Measurements from ENCODE around the gene DRC7.

Gene DRC7, protein sequence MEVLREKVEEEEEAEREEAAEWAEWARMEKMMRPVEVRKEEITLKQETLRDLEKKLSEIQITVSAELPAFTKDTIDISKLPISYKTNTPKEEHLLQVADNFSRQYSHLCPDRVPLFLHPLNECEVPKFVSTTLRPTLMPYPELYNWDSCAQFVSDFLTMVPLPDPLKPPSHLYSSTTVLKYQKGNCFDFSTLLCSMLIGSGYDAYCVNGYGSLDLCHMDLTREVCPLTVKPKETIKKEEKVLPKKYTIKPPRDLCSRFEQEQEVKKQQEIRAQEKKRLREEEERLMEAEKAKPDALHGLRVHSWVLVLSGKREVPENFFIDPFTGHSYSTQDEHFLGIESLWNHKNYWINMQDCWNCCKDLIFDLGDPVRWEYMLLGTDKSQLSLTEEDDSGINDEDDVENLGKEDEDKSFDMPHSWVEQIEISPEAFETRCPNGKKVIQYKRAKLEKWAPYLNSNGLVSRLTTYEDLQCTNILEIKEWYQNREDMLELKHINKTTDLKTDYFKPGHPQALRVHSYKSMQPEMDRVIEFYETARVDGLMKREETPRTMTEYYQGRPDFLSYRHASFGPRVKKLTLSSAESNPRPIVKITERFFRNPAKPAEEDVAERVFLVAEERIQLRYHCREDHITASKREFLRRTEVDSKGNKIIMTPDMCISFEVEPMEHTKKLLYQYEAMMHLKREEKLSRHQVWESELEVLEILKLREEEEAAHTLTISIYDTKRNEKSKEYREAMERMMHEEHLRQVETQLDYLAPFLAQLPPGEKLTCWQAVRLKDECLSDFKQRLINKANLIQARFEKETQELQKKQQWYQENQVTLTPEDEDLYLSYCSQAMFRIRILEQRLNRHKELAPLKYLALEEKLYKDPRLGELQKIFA

DNA sequence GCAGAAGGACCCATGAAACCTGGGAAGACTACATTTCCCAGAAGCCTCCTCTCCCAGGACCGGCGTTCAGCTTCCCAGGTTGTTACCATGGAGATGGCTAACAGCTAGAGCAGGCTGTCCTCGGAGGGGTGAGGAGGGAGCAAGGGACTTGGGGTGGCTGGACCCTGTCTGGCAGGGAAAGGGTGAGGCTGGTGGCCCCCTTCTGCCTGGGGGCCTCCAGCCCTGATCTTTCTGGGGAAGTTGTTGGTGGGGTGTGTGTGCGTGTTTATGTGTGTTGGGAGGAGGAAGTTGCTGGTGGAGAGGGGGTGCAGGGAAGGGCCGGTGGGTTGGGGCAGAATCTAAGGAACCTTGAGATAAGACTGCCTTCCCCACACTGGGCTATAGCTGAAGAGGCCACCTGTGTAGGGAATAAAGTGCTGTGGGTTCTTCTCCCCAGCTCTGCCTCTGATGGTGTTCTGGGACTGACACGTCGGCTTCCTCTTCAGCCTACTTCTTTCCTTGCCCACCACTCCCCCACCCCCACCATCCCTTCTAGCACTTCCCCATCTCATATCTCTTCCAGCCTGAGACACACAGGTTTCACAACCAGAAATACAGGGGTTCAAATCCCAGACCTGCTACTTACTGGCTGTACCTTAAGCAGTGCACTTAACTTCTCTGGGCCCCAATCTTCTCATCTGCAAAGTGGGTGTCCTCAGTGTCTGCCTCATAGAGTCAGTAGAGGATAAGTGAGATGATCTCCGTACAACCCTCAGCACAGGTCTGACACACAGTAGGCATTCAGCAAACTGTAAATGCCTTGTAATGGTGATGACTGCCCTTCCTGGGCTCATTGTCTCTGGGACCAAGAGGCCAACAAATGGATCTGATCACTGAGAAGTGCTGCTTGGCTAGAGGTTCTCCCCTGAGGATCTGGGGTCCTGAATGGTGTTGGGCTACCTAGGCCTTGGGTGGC lies at the start of gene DRC7:
TSS of gene DRC7 (plus strand) at position 82 of the 955 bp plus-strand sequence. CDS start 3,144 bp downstream, outside the sequence.
- DNase-seq: peak; percentile 30

DNA sequence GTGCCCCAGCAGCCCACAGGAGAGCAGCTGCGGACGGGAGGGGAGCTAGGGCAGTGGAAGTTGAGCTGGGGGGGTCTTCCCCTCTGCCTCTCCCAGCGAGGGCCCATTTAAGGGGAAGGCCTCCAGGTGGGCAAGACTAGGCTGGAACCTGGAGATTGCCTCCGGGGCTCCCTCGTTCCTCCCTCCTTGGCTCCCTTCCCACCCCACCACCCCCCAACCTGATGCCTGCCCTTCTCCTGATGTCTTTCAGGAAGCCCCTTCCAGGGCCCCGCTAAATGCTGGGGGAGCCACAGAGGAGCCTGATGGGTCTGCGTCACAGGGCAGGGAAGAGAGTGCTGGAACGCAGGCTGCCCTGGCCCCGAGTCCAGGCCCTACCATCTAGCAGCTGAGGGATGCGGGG lies 49.4 kb upstream of the DRC7 start:
- DNase-seq: no peak

- DNase-seq: no peak
Measured at GRCh38 chr16:57645691-57646387, 48.8 kb upstream of the DRC7 start.

GRCh38 chr16:57646388-57647039 lies 48.1 kb upstream of the DRC7 start:
- DNase-seq: peak; percentile 50

DNA sequence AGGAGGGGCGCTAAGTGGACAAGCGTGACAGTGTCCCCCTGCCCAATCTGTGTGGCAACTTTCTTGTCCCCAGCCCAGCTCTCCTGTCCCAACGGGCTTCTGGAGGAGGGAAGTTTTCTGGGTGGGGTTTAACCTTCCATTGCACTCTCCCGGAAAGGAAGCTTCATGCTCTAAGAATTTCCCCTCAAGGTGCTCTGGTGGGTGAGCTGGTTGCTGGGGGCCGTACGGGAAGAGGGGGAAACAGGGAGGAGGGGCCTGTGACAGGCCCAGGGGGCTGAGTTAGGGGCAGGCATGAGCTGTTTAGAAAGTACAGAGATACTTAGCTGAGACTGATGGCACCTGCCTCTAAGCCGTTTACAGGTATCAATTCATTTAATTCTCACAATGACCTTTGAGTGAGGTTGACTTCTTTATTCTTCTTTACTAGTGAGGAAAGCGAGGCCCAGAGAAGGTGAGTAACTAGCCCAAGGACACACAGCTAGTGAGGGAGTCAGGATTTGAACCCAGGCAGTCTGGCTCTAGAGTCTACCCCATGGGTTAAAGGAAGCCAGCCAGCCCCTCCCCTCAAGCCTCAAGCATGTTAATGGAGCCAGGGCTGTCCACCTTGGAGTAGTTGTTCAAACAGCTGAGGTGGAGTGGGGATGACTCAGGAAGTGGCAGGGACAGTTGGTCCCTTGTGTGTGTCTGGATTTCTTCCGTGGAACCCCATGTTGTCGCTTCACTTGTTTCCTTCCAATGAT lies 47.3 kb upstream of the DRC7 start:
- no peak for DNase-seq

GRCh38 chr16:57648125-57648524 lies 46.5 kb upstream of the DRC7 start:
- DNase-seq: no peak

GRCh38 chr16:57648581-57649442 lies 45.8 kb upstream of the DRC7 start:
- peak; percentile 87 for DNase-seq

DNA sequence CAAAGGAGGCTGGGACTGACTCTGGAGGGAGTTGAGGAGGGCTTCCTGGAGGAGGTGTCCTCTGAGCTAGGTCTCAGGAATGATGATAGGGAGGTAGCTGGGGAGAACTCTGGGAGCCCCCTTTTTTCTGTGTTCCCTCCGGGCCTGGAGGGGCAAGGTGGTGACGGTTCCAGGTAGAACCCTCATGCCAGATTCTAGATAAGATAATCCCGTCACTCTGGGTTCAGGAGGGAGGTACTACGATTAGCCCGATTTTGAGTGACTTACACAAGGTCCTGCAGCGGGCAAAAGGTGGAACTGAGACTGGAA lies 45.2 kb upstream of the DRC7 start:
- DNase-seq: no peak

GRCh38 chr16:57649846-57650245 lies 44.8 kb upstream of the DRC7 start:
- no peak for DNase-seq

DNA sequence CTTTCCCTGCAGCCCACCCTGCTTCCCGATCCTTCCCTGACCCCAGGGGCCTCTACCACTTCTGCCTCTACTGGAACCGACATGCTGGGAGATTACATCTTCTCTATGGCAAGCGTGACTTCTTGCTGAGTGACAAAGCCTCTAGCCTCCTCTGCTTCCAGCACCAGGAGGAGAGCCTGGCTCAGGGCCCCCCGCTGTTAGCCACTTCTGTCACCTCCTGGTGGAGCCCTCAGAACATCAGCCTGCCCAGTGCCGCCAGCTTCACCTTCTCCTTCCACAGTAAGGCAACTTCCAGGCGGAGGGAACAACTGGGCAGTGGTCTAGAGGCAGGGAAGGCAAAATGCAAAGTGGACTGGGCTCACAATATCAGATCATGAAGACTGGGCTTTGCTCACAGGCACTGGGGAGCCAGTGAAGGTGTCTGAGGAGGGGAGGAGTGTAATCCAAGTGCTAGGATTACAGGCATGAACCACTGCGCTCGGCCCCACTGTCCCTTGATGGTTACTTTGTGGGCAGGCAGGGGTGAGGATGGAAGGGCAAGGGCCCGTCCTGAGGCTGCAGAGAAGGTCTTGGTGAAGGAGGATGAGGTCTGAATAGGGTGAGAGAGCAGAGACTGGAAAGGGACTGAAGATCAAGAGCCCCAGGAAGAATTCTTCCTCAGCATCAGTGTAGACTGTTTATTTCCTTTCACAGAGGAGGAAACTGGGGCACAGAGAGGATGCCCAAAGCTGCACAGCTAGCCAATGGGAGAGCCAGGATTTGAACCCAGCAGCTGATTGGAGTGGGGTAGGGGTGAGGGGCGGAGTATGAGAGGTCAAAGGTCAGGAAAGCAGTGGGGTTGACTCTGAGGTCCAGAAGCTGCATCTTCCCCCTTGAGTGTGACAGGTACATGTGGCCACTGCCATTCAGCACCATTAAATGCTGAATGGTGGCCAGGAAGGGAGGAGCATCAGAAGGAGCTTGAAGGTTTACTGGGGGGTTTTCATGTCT lies 43.0 kb upstream of the DRC7 start:
- peak; percentile 47 for DNase-seq

DNA sequence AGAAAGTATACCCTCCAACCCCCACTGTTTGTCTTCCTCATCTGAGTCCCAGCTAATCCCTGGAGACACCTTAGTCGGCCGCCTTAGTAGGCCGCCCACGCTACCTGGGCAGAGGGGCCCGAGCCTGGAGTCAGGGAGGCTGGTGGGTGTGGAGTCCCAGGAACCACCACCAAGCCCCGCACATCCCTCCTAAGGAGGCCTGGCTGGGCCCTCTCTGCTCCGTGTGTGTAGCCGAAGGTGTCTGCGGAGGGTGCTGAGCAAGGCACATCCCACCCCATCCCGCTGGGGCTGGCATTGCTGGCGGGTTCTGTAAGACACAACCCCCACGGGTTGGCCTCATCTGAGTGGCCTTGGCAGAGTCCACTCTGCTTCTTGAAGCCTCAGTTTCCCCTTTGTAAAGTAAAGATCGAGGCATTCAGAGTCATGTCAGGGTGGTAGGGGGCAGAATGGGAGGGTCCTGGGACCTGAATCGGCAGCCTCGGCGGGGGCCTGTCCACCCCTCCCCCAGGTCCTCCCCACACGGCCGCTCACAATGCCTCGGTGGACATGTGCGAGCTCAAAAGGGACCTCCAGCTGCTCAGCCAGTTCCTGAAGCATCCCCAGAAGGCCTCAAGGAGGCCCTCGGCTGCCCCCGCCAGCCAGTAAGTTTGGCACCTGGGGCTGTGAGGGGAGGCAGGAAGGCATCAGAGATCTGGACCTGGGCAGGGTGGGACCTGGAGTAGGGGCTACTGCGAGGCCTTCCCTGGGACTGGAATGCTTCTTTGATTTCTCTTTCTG lies 41.7 kb upstream of the DRC7 start:
- DNase-seq: no peak

DNA sequence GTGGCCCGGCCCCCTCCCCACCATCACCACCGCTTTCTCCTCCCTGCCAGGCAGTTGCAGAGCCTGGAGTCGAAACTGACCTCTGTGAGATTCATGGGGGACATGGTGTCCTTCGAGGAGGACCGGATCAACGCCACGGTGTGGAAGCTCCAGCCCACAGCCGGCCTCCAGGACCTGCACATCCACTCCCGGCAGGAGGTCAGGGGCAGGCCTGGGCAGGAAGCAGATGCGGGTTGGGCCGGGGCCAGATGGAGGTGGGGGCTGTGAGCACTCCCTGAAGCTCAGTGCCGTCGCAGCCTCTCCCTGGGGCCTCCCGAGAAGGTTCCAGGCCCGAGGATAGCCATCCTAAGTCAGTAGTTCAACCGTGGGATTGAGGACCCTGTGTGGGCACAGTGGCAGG lies 40.7 kb upstream of the DRC7 start:
- no peak for DNase-seq

DNA sequence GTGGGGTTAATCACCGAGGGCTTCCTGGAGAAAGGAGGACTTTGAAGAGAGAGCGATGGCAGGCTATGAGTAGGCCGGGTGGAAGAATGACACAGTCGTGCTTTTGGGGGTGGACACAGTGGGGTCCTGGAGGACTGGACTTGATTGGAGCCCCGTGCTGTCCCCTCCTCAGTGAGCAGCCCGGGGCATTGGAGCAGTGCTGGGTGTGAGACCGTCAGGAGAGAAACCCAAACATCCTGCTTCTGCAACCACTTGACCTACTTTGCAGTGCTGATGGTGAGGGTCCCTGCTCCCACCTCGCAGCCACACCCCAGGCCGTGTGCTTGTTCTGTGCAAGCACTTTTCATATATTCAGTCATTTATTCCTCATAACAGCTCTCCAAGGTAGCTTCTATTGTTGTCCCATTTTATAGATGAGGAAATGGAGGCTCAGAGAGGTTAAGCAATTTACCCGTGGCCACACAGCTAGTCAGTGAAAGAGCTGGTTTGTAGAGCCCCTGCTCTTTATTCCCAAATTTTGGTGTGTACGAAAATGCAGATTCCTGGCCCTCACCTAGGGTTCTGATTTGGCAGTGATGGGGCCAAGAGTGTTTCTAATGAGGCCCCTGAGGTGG lies 38.2 kb upstream of the DRC7 start:
- DNase-seq: no peak

DNA sequence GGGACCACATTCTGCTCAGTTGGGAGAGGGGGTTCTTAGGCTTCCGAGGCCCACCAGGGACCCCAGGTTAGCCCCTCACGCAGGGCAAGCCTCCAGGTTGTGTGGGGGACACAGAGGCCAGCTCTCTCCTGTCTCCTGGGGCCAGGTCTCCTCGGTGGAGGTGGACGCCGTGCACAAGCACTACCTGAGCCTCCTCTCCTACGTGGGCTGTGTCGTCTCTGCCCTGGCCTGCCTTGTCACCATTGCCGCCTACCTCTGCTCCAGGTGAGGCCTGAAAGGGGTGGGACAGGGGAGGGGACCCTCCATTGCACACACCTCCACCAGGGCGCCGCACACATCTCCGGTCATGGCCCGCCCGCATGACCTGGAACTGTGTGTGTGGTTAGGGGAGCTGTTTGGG lies 37.4 kb upstream of the DRC7 start:
- no peak for DNase-seq

- no peak for DNase-seq
Measured at GRCh38 chr16:57658130-57658877, 36.3 kb upstream of the DRC7 start.

DNA sequence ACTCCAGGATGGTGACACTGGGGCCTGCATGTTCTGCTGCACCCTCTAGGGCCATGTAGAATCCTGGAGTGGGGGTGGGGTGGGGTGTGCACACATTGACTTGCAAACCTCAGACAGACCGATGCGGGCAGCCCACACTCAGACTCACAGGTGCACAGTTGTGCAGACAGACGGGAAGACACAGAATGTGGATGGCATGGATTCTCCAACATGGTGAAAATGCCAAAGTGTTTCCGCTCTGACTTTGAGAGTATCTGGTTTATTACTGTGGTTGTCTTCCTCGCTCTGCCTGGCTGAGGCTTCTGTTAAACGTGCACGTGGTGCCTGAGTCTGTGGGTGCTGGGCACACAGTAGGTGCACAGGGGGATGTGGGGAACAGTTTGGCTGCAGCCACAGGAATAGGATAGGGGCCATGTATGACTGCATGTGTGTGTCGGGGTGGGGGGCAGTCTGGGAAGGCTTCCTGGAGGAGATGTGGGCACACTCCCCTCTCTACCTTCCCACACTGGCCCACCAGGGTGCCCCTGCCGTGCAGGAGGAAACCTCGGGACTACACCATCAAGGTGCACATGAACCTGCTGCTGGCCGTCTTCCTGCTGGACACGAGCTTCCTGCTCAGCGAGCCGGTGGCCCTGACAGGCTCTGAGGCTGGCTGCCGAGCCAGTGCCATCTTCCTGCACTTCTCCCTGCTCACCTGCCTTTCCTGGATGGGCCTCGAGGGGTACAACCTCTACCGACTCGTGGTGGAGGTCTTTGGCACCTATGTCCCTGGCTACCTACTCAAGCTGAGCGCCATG lies 35.5 kb upstream of the DRC7 start:
- no peak for DNase-seq

Measured in CD4-positive, alpha-beta T cell treated with Interleukin-12 subunit alpha and Interleukin-12 subunit beta, for 1 hour (primary cell).